ENCODE results near the gene SGMS1.

GRCh38 chr10:50396491-50397311 is 227.1 kb downstream of the SGMS1 start:
- TF ChIP-seq, protein P1, sequence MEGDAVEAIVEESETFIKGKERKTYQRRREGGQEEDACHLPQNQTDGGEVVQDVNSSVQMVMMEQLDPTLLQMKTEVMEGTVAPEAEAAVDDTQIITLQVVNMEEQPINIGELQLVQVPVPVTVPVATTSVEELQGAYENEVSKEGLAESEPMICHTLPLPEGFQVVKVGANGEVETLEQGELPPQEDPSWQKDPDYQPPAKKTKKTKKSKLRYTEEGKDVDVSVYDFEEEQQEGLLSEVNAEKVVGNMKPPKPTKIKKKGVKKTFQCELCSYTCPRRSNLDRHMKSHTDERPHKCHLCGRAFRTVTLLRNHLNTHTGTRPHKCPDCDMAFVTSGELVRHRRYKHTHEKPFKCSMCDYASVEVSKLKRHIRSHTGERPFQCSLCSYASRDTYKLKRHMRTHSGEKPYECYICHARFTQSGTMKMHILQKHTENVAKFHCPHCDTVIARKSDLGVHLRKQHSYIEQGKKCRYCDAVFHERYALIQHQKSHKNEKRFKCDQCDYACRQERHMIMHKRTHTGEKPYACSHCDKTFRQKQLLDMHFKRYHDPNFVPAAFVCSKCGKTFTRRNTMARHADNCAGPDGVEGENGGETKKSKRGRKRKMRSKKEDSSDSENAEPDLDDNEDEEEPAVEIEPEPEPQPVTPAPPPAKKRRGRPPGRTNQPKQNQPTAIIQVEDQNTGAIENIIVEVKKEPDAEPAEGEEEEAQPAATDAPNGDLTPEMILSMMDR (IDR thresholded peaks at IDR 0.05; ENCODE audit: low read depth, low read length, poor library complexity, severe bottlenecking), result no peak
- TF ChIP-seq EZH2phosphoT487 (IDR thresholded peaks at IDR 0.05; ENCODE audit: borderline replicate concordance, low read length), result no peak

Measured in DOHH2 (cell line).